H1 (cell line): ENCODE results near the gene MOG. TPM values are rescaled to one million over a fixed set of nuclear protein-coding genes. Genes with fewer than 3 reads are reported as not detected.

Experiments used
- ASH2L ChIP-seq: fragments of 200-600, 300-600 bp; sonication (generic); IDR thresholded peaks from one replicate; pipeline ENCODE4 v1.7.1; 2017; ENCODE audit warnings: low read length
- CHD7 ChIP-seq: fragments of 300-600 bp; sonication (generic); IDR thresholded peaks from 2 replicates; pipeline ENCODE4 v1.7.1; 2012; ENCODE audit warnings: low read length, moderate library complexity, mild to moderate bottlenecking, inconsistent platforms; ENCODE audit not compliant: insufficient replicate concordance
- TAF7 ChIP-seq: optimal IDR thresholded peaks from 2 replicates; pipeline ENCODE3; 2011; ENCODE audit warnings: low read depth, mild to moderate bottlenecking, inconsistent platforms, low read length, moderate library complexity, borderline replicate concordance
- polyA plus RNA-seq, 7 experiments: library from polyadenylated mRNA; depleted of rRNA in 3 of 7; stranded (reverse) in 5 of 7; unstranded in 2 of 7; fragments of >200 nt in 5 of 7; fragments of 200-250 nt in 2 of 7; gene quantifications; 1 replicate in 5 of 7; 2 replicates in 1 of 7; 4 replicates in 1 of 7; pipeline versions ENCODE4 v1.2.1 to v1.2.3, GENCODE V29; 2011 to 2013; ENCODE audit warnings: missing spikeins in 2 of 7, mixed read lengths in 2 of 7
- total RNA-seq: library from RNA; stranded (reverse); fragmentation: NEBNext Ultra II Directional; extraction: Animal tissue kit (Norgen Biotek cat#: 25700); gene quantifications from 2 replicates; pipeline ENCODE4 v1.2.1, GENCODE V29; 2021
- TF ChIP-seq, protein P1 (sequence below): IDR thresholded peaks from 2 replicates; pipeline ENCODE4 v1.6.1; 2012; ENCODE audit warnings: low read length, inconsistent platforms

The MOG gene
- total and polyA plus RNA-seq, 2 of the 8 experiments (the other 6 are each of a cell fraction or from before 2014, with no cell fraction given) = 0.17 to 0.86 TPM

DNA sequence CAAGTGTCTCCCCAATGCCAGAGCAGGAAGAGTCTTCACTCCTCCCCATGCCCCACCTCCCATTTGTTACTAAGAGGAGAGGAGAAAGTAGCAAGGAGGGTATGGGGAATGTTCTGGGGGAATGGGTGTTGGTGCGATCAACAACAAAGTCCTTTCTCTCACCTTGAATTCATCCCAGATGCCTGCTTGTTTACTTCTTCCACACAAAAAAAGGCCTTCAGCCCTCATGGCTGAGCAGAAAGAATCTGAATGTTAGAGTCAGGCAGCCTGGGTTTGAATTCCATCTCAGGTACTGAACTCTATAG lies 9.9 kb downstream of the MOG start (continued):
- no peak for TF ChIP-seq CHD7
- TF ChIP-seq ASH2L = peak; percentile 67
- TF ChIP-seq, protein P1, sequence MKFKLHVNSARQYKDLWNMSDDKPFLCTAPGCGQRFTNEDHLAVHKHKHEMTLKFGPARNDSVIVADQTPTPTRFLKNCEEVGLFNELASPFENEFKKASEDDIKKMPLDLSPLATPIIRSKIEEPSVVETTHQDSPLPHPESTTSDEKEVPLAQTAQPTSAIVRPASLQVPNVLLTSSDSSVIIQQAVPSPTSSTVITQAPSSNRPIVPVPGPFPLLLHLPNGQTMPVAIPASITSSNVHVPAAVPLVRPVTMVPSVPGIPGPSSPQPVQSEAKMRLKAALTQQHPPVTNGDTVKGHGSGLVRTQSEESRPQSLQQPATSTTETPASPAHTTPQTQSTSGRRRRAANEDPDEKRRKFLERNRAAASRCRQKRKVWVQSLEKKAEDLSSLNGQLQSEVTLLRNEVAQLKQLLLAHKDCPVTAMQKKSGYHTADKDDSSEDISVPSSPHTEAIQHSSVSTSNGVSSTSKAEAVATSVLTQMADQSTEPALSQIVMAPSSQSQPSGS = no peak
- TF ChIP-seq TAF7 = peak; percentile 18
